Liver (tissue), 9 donors: ENCODE measurements around the gene NUP50. TPM values are rescaled to one million over a fixed set of nuclear protein-coding genes. Genes with fewer than 3 reads are reported as not detected.

Experiments used
- DNase-seq: peaks from one replicate; pipeline ENCODE4 v3.0.0-alpha.2; 2017; ENCODE audit warnings: low spot score
- H3K27ac ChIP-seq, 2 donors: one replicate each; pipeline ENCODE4 v1.7.0; 2013; ENCODE audit warnings: inconsistent platforms in 2 of 2, low read length in 2 of 2, control low read depth in 1 of 2, low read depth in 1 of 2, mild to moderate bottlenecking in 1 of 2
- H3K27me3 ChIP-seq, 4 donors: one replicate each; pipeline versions ENCODE4 v1.6.1 to v1.7.0; 2013; ENCODE audit warnings: low read length in 3 of 4, inconsistent platforms in 1 of 4, mild to moderate bottlenecking in 1 of 4, moderate library complexity in 1 of 4; ENCODE audit not compliant: control insufficient read depth in 4 of 4, insufficient read depth in 4 of 4
- H3K36me3 ChIP-seq, 4 donors: one replicate each; pipeline versions ENCODE4 v1.6.1 to v1.7.0; 2013; ENCODE audit warnings: low read length in 3 of 4, mild to moderate bottlenecking in 3 of 4, low read depth in 1 of 4, moderate library complexity in 1 of 4; ENCODE audit not compliant: control insufficient read depth in 4 of 4, insufficient read depth in 3 of 4
- H3K4me1 ChIP-seq, 4 donors: one replicate each; pipeline versions ENCODE4 v1.6.1 to v1.7.0; 2013; ENCODE audit warnings: low read length in 3 of 4, mild to moderate bottlenecking in 3 of 4, moderate library complexity in 1 of 4; ENCODE audit not compliant: control insufficient read depth in 4 of 4, insufficient read depth in 4 of 4
- H3K4me3 ChIP-seq, 3 donors: one replicate each; pipeline versions ENCODE4 v1.6.1 to v1.7.0; 2013; ENCODE audit warnings: low read length in 3 of 3, control low read depth in 1 of 3, low read depth in 1 of 3, mild to moderate bottlenecking in 1 of 3
- H3K9ac ChIP-seq, 2 donors: one replicate each; pipeline ENCODE4 v1.7.0; 2013; ENCODE audit warnings: low read length in 2 of 2, mild to moderate bottlenecking in 2 of 2, moderate library complexity in 2 of 2, control low read depth in 1 of 2, low read depth in 1 of 2
- H3K9me3 ChIP-seq, 4 donors: one replicate each; pipeline versions ENCODE4 v1.6.1 to v1.7.0; 2013; ENCODE audit warnings: low read length in 3 of 4; ENCODE audit not compliant: control insufficient read depth in 4 of 4
- EGR1 ChIP-seq, 2 donors: IDR thresholded peaks; 2 replicates each; pipeline ENCODE4 v1.6.1; 2016 to 2018; ENCODE audit warnings: antibody characterized with exemption in 2 of 2, low read depth in 2 of 2
- FOXA1 ChIP-seq: IDR thresholded peaks from 2 replicates; pipeline ENCODE4 v1.6.1; 2016; ENCODE audit warnings: antibody characterized with exemption
- HNF4A ChIP-seq, 2 donors: conservative IDR thresholded peaks; 2 replicates each; pipeline ENCODE4 v1.6.1; 2016; ENCODE audit warnings: antibody characterized with exemption in 2 of 2, mild to moderate bottlenecking in 2 of 2
- NR2F2 ChIP-seq: IDR thresholded peaks from 2 replicates; pipeline ENCODE4 v1.6.1; 2016; ENCODE audit warnings: antibody characterized with exemption
- SP1 ChIP-seq: IDR thresholded peaks from 2 replicates; pipeline ENCODE4 v1.6.1; 2018; ENCODE audit warnings: antibody characterized with exemption, mild to moderate bottlenecking
- YY1 ChIP-seq: IDR thresholded peaks from 2 replicates; pipeline ENCODE4 v1.6.1; 2016; ENCODE audit warnings: antibody characterized with exemption, mild to moderate bottlenecking
- WGBS: extraction: QIAGEN DNeasy Blood & Tissue Kit; methylation state at CpG from one replicate; pipeline ENCODE4 v1.1.7; 2013; 5-methylcytosine and 5-hydroxymethylcytosine counted together
- polyA plus RNA-seq, 2 donors: library from polyadenylated mRNA; stranded (reverse) in 1 of 2; unstranded in 1 of 2; fragments of 200-250 nt in 1 of 2; fragments of >200 nt in 1 of 2; fragmentation: Nextera tagmentation in 1 of 2; extraction: Ambion mirVana in 1 of 2; gene quantifications; one replicate each; pipeline versions ENCODE4 v1.2.1 to v1.2.3, GENCODE V29; 2013 to 2015
- total RNA-seq, 2 donors: library from RNA; depleted of rRNA; stranded (reverse); fragments of >200 nt; gene quantifications; one replicate each; pipeline ENCODE4 v1.2.3, GENCODE V29; 2014
- TF ChIP-seq, protein P1 (sequence below): IDR thresholded peaks from 2 replicates; pipeline ENCODE4 v1.6.1; 2016; ENCODE audit warnings: antibody characterized with exemption, mild to moderate bottlenecking
- TF ChIP-seq, protein P2 (sequence below): fragments of 150-350 bp; IDR thresholded peaks from 2 replicates; pipeline ENCODE4 v1.5.1; 2017; ENCODE audit warnings: improper control_type of control experiment, low read depth, low read length; ENCODE audit not compliant: missing input control
- TF ChIP-seq, protein P3 (sequence below): IDR thresholded peaks from 2 replicates; pipeline ENCODE4 v1.6.1; 2016; ENCODE audit warnings: antibody characterized with exemption
- TF ChIP-seq, protein P4 (sequence below): IDR thresholded peaks from 2 replicates; pipeline ENCODE4 v1.6.1; 2016; ENCODE audit warnings: antibody characterized with exemption
- donor health status: healthy.
- donor health status: healthy.
- donor health status: healthy.
- donor health status: healthy.
- donor health status: healthy.

NUP50 gene
- total and polyA plus RNA-seq, 4 donors, result 8.7 to 48.2 (median 24.8) TPM

DNA sequence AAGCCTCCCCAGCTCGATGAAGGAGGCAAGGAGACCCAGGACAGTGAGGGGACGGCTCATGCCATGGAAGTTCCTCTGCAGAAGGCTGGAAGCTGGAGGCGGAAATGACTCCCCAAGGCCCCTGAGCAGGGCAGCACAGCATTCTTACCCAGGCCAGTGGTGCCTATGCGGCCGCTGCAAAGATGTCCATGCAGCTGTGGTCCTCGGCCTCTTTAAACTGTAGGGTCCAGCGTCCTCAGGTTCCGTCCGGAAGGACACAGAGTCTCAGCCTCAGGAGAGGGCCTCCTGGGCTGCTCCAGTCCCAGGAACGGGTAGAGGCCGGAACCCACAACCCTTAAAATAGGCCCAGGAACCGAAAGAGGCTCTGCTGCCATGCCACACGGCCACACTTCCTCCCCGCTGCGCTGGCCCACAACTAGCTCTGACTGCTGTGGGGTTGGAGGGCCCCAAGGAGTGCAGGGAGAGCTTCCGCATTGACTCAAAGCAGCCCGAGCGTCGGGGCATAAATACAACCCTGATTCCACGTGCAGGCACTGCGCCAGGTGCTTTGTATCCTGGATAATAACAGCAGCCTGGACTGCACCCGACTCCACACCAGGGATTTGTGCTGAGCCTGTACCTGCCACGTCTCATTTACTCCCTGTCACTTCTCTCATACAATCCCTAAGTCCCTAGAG is 71.5 kb downstream of the NUP50 start:
- no peaks in the 10 kb centered on the region for H3K36me3 ChIP-seq
- 81% methylated on average over 23 of the region's 23 CpGs for WGBS
- no peaks in the 10 kb centered on the region for H3K9me3 ChIP-seq
- no peak for DNase-seq
- H3K4me1 ChIP-seq, result peaks cover 16 to 42% (median 25%) of the 10 kb centered on the region in 4 donors
- H3K9ac ChIP-seq, result no peak overlapping the region
- TF ChIP-seq, protein P1, sequence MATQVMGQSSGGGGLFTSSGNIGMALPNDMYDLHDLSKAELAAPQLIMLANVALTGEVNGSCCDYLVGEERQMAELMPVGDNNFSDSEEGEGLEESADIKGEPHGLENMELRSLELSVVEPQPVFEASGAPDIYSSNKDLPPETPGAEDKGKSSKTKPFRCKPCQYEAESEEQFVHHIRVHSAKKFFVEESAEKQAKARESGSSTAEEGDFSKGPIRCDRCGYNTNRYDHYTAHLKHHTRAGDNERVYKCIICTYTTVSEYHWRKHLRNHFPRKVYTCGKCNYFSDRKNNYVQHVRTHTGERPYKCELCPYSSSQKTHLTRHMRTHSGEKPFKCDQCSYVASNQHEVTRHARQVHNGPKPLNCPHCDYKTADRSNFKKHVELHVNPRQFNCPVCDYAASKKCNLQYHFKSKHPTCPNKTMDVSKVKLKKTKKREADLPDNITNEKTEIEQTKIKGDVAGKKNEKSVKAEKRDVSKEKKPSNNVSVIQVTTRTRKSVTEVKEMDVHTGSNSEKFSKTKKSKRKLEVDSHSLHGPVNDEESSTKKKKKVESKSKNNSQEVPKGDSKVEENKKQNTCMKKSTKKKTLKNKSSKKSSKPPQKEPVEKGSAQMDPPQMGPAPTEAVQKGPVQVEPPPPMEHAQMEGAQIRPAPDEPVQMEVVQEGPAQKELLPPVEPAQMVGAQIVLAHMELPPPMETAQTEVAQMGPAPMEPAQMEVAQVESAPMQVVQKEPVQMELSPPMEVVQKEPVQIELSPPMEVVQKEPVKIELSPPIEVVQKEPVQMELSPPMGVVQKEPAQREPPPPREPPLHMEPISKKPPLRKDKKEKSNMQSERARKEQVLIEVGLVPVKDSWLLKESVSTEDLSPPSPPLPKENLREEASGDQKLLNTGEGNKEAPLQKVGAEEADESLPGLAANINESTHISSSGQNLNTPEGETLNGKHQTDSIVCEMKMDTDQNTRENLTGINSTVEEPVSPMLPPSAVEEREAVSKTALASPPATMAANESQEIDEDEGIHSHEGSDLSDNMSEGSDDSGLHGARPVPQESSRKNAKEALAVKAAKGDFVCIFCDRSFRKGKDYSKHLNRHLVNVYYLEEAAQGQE, result no peak
- TF ChIP-seq FOXA1 (no peak), EGR1 (IDR thresholded peaks at IDR 0.05; ENCODE audit: low read depth in 2 of 2) (no peak), NR2F2 (no peak), SP1 (no peak)
- no peak overlapping the region for H3K4me3 ChIP-seq
- H3K27ac ChIP-seq, result no peak overlapping the region
- H3K27me3 ChIP-seq, result no peaks in the 10 kb centered on the region

DNA sequence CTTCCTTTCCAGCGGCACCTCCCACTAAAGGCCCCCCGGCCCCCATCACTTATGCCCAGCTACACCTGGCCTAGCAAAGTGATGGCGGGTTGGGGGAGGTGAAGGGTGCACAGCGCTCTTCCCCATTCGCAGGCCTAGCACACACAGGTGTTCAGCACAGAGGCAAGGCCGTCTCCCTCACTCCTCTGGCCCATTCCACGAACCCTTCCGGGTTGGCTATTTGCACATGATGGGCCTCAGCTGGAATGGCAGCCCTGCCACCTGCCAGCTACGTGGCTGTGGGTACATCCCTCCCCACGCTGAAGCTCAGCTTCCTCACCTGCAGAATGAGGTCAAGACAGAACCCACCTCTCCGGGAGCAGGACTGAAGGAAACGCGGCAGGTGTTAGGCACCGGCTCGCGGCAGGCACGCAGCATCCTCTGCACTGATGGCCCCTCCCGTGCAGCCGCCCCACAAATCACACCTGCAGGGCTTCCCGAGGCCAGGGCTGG is 72.2 kb downstream of the NUP50 start:
- Histone ChIP-seq H3K4me3 (no peak overlapping the region), H3K9ac (no peak overlapping the region), H3K4me1 (peaks cover 16 to 42% (median 26%) of the 10 kb centered on the region in 4 donors), H3K27ac (no peak overlapping the region), H3K9me3 (no peaks in the 10 kb centered on the region), H3K27me3 (no peaks in the 10 kb centered on the region), H3K36me3 (no peaks in the 10 kb centered on the region)
- 89% methylated on average over 20 of the region's 20 CpGs for WGBS
- no peak for TF ChIP-seq HNF4A (conservative IDR thresholded peaks at IDR 0.05)
- no peak for TF ChIP-seq YY1
- TF ChIP-seq, protein P2, sequence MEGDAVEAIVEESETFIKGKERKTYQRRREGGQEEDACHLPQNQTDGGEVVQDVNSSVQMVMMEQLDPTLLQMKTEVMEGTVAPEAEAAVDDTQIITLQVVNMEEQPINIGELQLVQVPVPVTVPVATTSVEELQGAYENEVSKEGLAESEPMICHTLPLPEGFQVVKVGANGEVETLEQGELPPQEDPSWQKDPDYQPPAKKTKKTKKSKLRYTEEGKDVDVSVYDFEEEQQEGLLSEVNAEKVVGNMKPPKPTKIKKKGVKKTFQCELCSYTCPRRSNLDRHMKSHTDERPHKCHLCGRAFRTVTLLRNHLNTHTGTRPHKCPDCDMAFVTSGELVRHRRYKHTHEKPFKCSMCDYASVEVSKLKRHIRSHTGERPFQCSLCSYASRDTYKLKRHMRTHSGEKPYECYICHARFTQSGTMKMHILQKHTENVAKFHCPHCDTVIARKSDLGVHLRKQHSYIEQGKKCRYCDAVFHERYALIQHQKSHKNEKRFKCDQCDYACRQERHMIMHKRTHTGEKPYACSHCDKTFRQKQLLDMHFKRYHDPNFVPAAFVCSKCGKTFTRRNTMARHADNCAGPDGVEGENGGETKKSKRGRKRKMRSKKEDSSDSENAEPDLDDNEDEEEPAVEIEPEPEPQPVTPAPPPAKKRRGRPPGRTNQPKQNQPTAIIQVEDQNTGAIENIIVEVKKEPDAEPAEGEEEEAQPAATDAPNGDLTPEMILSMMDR, result no peak
- no peak for TF ChIP-seq SP1
- TF ChIP-seq, protein P3, sequence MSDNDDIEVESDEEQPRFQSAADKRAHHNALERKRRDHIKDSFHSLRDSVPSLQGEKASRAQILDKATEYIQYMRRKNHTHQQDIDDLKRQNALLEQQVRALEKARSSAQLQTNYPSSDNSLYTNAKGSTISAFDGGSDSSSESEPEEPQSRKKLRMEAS, result no peak
- TF ChIP-seq FOXA1, result no peak
- TF ChIP-seq, protein P4, sequence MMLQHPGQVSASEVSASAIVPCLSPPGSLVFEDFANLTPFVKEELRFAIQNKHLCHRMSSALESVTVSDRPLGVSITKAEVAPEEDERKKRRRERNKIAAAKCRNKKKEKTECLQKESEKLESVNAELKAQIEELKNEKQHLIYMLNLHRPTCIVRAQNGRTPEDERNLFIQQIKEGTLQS, result no peak
- no peak for DNase-seq
